GM19452 (cell line): Measurements from ENCODE around the gene TXNDC5.
"Not testable (repeated sequence)": the region's sequence is repeated elsewhere in the genome, so short reads cannot be mapped to it uniquely, and the experiment has no call there.

Experiments
- ATAC-seq: cut with Tn5 transposase; IDR thresholded peaks from one replicate; pipeline ENCODE4 v1.9.1; 2021; ENCODE audit not compliant: unreplicated experiment

The TXNDC5 gene

DNA sequence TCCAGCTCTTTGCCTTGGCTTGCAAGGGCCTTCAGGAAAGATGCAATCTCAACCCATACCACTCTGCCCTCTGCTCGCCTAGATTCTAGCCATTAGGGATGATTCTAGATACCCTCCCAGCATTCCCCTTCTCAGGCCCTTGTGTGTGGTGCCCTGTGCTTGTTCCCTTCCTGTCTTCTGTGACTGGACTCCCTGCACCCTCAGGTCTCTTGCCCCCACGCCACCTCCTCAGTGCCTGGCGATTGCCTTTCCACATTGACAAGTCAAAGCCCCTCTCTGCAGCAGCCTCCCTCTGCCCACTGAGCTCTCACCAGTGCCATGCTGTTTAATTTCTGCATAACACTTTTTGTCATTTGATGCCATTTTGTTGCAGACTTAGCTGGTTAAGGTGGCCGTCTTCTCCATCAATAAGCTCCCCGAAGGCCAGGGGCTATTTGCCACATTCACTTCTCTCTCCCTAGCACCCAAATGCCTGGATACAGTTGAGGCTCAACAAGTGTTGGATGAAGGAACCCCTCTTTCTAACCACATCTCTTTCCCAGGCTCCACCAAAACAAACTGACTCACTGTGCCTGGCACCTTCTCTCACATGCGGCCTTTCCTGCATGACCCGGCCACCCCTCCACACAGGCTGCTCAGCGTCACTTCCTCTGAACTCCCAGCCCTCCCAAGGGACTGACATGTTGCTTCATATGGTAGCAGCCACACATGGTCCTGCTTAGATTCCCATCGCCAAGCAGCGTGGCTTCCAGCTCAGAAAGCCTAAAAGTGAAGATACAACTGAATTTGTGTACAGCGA is 4.6 kb upstream of the TXNDC5 start:
- ATAC-seq: no peak

- ATAC-seq: no peak
These were observed 3.7 kb upstream of the TXNDC5 start for GRCh38 chr6:7914311-7914710.

- ATAC-seq: no peak
These were observed 2.3 kb upstream of the TXNDC5 start for GRCh38 chr6:7912736-7913517.

GRCh38 chr6:7912024-7912423 is 1.4 kb upstream of the TXNDC5 start:
- no peak for ATAC-seq

DNA sequence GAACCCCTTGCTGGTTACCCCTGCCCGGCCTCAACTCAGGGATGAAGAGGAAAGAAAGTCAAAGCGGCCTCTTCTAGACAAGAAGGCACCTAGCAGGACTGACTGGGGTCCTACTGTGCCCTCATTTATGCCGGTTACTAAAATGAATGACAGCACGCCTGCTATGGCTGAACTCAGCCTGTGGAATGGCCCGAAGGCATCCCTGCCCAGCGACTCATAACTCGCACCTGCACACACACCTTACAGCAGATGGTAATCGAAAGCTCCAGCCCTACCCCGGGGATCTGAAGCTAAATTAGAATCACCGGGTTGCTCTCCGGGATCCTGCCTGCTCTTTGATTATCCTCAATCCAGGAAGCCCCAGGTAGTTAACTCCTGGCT is 747 bp upstream of the TXNDC5 start:
- no peak for ATAC-seq

GRCh38 chr6:7910298-7910653 is 312 bp downstream of the TXNDC5 start:
- peak; percentile 10 for ATAC-seq

DNA sequence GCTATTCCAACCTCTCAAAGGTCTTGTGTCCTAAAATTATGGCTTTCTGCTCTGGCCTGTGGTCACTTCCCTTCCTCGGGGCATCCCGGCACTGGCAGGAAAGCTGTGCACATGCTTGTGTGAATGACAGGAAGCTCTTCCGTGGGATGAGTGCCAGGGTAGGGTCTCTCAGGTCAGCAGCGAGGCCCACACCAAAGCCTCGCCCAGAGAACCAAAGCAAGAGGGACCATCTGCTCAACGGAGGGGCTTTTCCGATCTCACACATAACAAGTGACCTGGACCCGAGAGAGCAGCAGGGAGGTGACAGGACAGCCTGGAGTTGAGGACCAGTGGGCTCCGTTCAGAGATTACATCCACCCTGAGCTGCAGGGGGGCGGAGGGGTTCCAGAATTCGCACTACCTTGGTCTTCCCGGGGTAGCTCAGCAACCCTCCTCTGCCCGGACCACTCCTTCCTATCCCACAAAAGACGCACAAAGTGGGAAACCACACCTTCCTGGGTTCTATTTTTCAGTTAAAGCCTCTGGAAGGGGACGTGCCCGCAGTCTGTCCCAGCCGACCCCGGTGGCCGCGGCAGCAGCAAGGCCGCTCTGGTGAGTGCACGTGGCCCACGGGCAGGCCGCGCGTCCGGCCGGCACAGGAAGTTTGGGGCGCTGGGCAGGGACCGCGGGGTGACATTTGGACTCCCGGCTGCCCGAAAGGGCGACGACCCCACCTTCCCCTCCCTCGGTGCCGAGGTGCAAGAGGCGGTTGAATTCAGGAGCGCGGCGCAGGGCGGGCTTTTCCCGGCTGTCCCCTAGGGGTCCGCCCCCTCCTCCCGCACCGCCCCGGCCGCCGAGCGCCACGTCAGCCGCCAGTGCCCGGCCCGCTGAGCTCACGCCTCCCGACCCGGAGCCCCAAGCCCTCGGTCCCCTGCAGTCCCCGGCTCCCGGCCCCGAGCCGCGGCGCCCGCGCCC is 988 bp downstream of the TXNDC5 start:
- no peak for ATAC-seq

GRCh38 chr6:7907159-7907558 is 3.4 kb downstream of the TXNDC5 start:
- ATAC-seq: no peak

DNA sequence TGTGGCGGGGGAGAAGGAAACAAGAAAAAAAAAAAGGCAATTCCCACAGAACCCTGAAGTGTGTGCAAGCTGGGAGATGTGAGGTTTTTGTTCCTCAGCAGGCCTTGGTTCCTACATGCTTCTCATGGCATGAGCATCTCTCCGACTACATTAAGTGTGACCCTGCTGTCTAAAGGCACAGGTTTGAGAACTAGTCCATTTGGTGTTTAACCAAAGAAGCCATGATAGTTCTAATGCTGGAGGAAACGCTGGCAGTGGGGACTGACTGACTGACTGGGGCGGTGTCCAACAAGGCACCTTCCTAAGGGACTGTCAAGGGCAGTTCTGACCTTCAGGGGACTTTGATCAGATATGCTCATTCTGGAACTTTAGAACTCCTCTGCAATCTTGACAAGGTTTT is 3.8 kb downstream of the TXNDC5 start:
- ATAC-seq: no peak

- ATAC-seq: no peak
These were observed 5.2 kb downstream of the TXNDC5 start for GRCh38 chr6:7905416-7905815.

GRCh38 chr6:7904654-7905319 is 5.8 kb downstream of the TXNDC5 start:
- no peak for ATAC-seq

GRCh38 chr6:7903673-7904072 is 6.9 kb downstream of the TXNDC5 start:
- no peak for ATAC-seq

GRCh38 chr6:7902867-7903266 is 7.7 kb downstream of the TXNDC5 start:
- ATAC-seq: no peak

GRCh38 chr6:7902221-7902620 is 8.4 kb downstream of the TXNDC5 start:
- ATAC-seq: no peak

DNA sequence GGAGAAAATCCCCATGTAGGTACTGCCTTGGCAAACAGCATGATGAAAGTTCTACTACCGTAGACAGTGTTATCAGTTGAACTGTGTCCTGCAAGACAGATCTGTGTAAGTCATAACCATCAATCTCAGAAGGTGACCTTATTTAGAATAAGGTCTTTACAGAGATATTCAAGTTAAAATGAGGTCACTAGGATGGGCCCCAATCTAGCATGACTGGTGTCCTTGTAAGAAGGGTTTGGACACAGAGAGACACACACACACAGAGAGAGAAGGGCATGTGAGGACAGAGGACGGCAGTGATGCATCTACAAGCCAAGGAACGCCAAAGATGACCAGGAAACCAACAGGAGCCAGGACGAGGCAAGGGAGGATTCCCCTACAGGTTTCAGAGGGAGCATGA is 8.8 kb downstream of the TXNDC5 start:
- ATAC-seq: no peak

- no peak for ATAC-seq
These were observed 9.5 kb downstream of the TXNDC5 start for GRCh38 chr6:7901056-7901455.

DNA sequence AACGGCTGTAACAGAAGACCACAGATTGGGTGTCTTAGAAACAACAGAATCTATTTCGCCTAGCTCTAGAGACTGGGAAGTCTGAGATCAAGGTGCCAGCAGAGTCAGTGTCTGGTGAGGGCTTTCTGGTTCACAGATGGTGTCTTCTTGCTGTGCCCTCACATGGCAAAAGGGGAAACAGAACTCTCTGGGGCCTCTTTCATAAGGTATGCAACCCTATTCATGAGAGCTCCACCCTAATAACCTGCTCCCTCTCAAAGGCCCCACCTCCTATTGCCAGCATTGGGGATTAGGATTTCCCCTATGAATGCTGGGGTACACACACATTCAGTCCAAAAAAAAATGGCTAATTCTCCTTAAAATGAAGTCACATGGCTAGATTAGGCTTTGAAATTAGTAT is 10.0 kb downstream of the TXNDC5 start:
- no peak for ATAC-seq

GRCh38 chr6:7899889-7900213 is 10.7 kb downstream of the TXNDC5 start:
- no peak for ATAC-seq

DNA sequence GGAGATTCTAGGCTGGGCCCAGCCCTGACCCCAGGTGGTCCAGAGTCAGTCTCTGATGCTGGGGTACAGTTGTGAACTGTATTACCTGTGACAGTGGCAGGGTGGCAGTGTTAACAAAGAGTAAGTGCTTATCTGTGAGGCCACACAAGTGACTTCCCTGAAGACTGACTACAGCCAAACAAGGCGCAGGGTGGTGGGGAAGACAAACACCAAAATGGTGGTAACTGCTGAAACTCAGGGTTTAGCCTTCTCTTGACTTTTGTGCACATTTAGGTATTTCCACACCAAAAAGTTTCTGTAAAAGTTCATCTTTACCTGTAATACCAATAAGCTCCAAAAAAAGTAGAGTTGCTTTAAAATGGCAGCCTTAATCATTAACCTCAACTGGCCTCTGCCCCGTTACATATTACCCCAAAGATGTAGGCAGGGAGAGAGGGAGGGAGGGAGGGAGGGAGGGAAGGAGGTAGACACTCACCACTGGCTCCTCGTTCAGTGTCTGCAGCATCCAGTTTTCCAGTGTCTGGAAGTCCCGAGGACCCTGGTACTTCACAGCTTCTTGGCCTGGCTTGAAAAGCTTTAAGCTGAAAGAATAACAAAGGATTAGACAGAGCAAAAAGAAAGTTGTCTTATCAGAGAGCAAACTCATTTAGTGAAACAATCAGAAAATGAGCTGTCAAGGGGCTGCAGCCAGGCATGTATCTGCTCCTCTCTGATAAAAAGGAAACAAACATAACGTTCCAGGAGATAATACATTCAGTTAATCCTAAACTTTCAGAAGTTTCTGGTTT is 11.3 kb downstream of the TXNDC5 start:
- peak; percentile 59 for ATAC-seq

GRCh38 chr6:7898193-7898586 is 12.4 kb downstream of the TXNDC5 start:
- not testable (repeated sequence) for ATAC-seq
